Activated CD4-positive, alpha-beta T cell treated with anti-CD3 and anti-CD28 coated beads for 24 hours (primary cell): ENCODE data around the gene EPB41L3.
"Not testable (repeated sequence)": the region's sequence is repeated elsewhere in the genome, so short reads cannot be mapped to it uniquely, and the experiment has no call there.

Experiments used
- DNase-seq, 2 donors: peaks; one replicate each; pipeline ENCODE4 v3.0.0-alpha.2; 2020; ENCODE audit warnings: low read depth in 2 of 2

The EPB41L3 gene

DNA sequence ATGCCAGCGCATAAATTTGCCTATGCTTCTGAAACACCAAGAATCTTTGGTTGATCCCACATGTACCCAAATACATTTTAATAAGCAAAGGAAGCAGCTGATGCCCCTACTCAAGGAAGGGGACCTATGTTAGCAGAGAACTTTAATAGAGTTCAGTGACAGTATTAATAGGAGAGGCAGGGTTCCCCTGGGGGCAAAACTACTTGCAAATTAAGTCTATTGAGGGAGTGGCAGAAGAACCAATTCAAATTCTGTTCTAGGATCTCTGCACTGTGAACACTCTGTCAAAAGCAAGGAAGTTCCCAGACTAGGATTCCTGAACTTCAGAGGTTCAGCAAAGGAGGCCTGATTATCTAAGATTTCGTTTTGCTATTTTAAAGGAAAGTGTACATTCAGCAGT lies 47.5 kb downstream of the EPB41L3 start:
- no peak for DNase-seq

- DNase-seq: no peak
Observed at GRCh38 chr18:5490753-5491480, 52.9 kb downstream of the EPB41L3 start.

GRCh38 chr18:5488844-5489243 lies 55.0 kb downstream of the EPB41L3 start:
- DNase-seq: no peak

GRCh38 chr18:5488044-5488443 lies 55.8 kb downstream of the EPB41L3 start:
- DNase-seq: not testable (repeated sequence)

DNA sequence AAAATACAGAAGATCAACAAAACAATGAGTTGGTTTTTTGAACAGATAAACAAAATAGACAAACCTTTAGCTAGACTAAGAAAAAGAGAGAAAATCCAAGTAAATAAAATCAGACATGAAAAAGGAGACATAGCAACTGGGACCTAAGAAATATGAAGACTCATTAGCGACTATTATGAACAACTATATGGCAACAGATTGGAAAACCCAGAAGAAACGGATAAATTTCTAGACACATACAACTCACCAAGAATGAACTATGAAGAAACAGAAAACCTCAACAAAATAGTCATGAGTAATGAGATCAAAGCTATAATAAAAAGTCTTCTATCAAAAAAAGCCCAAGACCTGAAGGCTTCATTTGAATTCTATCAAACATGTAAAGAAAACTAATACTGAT lies 59.3 kb downstream of the EPB41L3 start:
- no peak for DNase-seq

GRCh38 chr18:5481621-5482020 lies 62.2 kb downstream of the EPB41L3 start:
- DNase-seq: no peak

- no peak for DNase-seq
Observed at GRCh38 chr18:5478261-5478660, 65.5 kb downstream of the EPB41L3 start.

DNA sequence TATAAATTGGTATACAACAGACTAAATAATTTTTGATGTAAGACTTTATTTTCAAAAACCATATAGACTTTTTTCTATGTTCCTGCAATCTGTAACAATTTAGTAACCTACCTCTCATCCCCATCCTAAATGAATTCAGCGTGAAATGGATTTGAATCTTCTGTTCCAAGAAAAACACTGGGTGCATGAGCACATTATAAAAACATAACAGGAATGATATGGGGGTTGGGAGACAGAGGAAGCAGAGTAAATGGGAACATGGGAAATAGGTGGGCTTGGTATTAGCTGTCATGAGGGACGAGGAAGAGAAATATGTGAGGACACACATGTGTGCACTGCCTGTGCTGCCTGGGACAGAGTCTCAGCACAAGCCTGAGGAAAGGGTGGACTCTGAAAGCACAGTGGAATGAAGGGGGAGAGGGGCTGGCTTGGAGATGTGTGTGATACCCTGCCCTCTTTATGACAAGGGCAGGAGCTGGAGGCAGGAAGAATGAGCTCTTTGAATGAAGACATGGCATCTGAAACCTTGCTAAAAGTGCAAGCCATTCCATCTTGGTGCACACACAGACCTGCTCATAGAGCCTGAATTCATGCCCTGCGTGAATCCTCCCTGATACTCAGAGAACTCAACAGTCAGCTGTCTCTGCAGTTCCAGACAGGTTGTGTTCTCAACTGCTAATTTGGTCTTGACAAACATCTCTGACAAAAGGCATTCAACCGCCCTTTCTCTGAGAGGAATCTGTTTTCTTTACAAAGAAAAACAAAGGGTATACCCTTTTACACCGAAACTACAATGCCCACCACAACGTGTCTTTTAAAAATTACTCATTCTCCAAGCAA lies 66.6 kb downstream of the EPB41L3 start:
- no peak for DNase-seq

GRCh38 chr18:5475267-5475666 lies 68.5 kb downstream of the EPB41L3 start:
- DNase-seq: no peak

DNA sequence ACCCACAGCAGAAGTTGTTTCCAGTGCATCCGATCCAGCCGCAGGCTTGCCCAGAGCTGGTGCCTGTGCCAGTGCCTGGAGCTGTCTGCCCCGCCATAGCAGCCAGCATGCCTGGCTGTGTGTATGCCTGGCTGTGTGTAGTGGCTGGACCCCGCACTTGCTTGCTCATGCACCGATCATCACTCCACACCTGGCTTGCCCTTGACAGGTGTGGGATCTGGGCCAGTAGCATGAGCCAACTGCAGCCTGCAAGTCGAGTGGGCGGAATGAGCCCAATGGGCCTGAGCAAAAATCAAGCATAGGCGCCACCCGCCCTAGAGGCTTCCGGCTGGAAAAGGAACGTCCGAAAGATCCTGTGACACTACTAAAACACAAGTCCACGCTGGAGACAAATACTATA lies 74.5 kb downstream of the EPB41L3 start:
- no peak for DNase-seq

DNA sequence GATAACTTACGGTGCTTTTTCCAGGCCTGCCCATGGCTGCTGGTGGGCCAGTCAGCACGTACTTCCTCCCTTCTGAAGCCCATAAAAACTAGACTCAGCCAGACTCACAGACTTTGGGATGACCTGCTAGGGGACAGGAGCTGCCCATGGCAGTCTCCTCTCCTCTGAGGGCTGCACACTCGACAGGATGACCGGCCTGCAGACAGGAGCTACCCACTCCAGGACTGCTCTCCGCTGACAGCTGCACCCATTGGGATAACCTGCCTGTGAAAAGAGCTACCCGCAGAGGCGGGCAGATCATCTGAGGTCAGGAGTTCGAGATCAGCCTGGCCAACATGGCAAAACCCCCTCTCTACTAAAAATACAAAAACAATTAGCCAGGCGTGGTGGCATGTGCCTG lies 75.4 kb downstream of the EPB41L3 start:
- no peak for DNase-seq

DNA sequence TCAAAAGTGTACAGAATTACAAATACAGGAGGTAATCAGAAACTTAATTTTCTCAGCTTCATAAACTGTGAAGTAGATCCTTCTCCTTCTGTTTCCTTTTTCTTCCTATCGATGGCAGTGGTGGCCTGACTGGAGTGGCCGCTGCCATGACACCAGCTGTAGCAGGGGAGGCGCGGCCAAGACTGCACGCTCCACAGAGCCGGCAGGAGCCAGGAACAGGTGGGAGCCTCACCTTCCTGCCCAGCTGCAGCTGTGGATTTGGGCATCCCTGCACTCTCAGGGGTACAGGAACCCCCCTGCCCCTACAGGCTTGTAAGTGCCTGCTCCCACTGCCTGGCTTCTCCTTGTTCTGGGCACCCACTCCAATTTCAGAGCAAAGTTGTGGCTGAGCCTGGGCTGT lies 76.1 kb downstream of the EPB41L3 start:
- DNase-seq: no peak

GRCh38 chr18:5466256-5466655 lies 77.5 kb downstream of the EPB41L3 start:
- DNase-seq: no peak

DNA sequence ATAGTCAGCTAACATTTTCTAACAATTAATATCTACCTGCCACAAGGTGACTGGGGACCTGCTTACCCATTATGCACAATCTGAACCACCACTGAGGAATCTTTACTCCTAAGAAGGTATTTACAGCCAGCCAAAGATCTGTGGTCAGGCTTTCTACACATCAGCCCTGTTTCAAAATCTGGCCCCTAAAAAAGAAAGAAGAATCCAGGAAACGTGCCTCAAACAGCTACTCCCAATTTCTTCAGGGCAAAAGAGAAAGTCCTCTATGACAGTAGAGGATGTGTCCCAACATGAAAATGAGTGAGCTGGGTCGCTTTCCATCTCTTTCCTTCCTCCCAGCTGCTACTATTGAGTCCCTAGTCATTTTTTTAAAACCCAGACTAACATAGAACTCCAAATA lies 79.5 kb downstream of the EPB41L3 start:
- no peak for DNase-seq

GRCh38 chr18:5463831-5464230 lies 80.0 kb downstream of the EPB41L3 start:
- DNase-seq: no peak

DNA sequence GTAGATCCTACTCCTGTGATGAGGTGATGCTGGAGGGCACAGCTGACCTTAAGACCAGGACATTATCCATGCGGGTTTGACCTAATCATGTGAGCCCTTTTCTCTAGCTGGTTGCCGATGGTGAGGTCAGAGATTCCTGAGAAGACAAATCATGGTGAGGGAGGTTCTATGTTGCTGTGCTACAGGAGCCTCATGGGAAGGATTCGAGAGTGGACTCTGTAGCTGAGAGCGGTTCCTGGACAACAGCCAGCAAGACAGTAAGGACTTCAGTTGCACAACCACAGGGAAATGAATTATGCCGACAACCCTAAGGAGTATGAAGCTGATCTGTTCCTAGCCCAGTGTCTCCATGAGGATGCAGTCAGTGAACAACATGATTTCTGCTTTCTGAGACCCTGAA lies 80.4 kb downstream of the EPB41L3 start:
- no peak for DNase-seq

DNA sequence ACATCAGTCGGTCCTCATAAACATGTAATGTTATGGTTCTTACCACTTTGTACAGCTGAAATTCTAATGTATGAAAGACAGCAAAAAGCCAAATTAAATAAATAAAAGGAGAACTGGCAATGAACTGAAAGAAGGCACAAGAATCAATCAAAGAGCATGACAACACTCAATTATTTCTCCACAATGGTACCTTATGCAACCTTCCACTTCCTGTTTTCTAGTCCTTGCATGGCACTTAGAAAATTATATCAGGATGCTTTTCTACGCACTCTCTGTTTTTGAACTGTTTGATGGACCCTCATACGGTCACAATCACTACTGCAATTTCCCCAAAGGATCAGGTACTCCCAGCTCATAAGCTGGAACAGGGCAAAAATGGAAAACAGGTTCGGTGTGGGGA lies 81.6 kb downstream of the EPB41L3 start:
- DNase-seq: no peak

GRCh38 chr18:5461041-5461440 lies 82.8 kb downstream of the EPB41L3 start:
- DNase-seq: no peak

GRCh38 chr18:5457462-5457957 lies 86.3 kb downstream of the EPB41L3 start:
- no peak for DNase-seq

DNA sequence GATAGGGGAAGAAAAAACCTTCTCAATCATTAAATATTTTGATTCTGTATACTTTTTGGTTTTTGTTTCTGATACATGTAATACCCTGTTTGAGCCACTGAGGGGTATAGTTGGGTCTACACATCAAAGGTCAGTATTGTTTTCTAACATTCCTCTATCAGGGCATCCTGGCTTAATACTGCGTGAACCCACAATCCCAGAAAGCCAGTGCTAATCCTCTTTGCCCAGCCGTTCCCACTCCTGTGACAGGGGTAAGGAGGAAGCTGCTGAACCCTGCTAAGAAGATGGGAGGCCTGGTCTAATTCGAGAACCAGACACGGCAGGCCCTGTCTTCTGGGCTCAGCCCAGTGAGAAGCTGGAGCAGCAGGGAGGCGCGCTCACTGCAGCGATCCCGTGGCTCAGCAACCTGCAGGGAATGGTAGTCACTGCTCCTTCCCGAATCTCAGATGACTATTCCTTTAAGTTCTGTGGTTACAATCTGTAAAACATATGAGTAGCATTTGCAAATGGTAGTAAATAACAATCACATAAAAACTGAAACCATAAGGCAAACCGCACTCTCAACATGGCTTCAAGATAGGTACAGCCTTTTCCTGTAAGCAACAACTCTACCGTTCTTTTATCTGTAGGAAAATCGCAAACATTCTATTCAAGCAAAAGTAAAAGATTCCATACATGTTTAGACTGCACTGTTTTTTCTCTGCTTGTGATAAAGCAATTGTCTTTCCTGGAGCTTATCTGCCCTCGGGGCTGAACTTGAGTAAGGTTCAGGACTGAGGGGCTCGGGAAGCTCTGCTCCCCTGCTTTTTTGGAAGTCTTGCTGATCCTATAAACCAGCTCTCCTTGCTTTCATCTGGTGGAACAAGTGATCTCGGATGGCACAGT lies 87.0 kb downstream of the EPB41L3 start:
- DNase-seq: no peak

DNA sequence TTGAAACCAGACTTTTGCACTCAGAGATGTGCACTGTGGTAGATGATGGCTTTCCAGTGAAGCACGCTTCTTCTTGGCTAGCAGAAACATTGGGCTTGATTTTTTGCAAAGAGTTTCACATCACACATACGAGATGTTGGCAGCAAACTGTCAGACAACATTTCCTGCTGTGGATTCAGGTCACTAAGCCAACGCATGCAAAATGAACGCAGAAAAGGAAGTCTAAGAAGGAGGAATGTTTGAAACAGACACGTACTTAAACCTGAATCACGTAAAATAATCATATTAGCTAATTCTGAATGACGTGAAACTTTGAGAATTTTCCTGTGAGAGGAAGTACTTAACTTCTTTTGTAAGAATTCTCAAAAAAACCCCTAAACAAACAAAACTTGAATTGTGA lies 88.1 kb downstream of the EPB41L3 start:
- DNase-seq: no peak

DNA sequence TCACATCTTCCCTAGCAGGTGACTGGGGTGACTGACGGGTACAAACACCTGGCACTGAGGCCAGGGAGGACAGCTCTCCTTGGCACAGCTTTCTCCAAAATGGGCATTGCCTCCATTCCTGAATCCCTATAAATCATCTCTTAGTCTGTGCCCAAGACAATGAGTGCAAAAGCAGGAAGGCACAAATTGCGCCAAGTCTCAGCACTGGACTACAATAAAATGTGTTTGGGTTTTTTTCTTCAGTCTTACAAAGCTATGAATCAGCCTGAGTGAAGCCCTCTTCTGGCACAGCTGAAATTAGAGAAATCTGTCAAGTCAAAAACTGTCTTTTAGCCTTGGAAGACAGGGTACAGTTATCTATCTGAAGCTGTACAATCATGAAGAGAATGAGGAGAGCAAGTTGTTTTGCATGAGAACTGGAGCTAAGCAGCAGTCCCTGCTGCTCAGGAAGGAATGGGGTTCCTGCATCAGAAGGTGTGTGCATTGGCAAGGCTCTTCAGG lies 90.8 kb downstream of the EPB41L3 start:
- DNase-seq: no peak
